Epithelial cell of esophagus (primary cell): ENCODE measurements around the gene ZNF319.

Experiments used
- DNase-seq: peaks from one replicate; pipeline ENCODE4 v3.0.0; 2010; ENCODE audit warnings: low read depth
- H3K4me3 ChIP-seq: 2 replicates; pipeline ENCODE4 v1.5.1; 2011; ENCODE audit warnings: mild to moderate bottlenecking, low read length, control low read depth
- TF ChIP-seq, protein P1 (sequence below): IDR thresholded peaks from 2 replicates; pipeline ENCODE4 v1.5.1; 2011; ENCODE audit warnings: low read depth, mild to moderate bottlenecking, low read length, control low read depth, inconsistent platforms; ENCODE audit not compliant: insufficient read depth; ENCODE audit errors: missing control alignments

ZNF319 gene

GRCh38 chr16:57955572-57956188, 44.8 kb downstream of the ZNF319 start:
- no peak overlapping the region for H3K4me3 ChIP-seq
- peak; percentile 47 for DNase-seq
- TF ChIP-seq, protein P1, sequence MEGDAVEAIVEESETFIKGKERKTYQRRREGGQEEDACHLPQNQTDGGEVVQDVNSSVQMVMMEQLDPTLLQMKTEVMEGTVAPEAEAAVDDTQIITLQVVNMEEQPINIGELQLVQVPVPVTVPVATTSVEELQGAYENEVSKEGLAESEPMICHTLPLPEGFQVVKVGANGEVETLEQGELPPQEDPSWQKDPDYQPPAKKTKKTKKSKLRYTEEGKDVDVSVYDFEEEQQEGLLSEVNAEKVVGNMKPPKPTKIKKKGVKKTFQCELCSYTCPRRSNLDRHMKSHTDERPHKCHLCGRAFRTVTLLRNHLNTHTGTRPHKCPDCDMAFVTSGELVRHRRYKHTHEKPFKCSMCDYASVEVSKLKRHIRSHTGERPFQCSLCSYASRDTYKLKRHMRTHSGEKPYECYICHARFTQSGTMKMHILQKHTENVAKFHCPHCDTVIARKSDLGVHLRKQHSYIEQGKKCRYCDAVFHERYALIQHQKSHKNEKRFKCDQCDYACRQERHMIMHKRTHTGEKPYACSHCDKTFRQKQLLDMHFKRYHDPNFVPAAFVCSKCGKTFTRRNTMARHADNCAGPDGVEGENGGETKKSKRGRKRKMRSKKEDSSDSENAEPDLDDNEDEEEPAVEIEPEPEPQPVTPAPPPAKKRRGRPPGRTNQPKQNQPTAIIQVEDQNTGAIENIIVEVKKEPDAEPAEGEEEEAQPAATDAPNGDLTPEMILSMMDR: no peak

DNA sequence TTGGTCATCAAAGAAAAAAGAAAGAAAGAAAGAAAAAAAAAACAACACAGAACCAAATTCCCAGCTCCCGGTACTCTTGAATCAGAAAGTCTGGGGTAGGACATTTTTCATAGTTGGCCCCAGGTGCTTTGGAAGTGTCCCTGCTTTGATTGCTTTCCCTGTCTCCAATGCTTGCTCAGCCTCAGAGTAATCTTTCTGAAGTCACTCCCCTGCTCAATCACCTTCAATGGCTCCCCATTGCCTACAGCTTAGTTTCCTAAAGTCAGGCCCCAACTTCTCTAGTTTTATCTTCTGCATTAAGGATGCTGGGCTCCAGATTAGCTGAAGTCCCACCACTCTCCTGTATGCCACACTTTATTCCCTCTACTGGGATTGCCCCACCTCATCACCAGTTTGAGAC, 46.6 kb downstream of the ZNF319 start:
- TF ChIP-seq, protein P1: no peak

GRCh38 chr16:57952909-57953308, 47.6 kb downstream of the ZNF319 start:
- no peak for DNase-seq

More for the DNA sequence above, 46.6 kb downstream of the ZNF319 start:
- no peak overlapping the region for H3K4me3 ChIP-seq
- no peak for DNase-seq

DNA sequence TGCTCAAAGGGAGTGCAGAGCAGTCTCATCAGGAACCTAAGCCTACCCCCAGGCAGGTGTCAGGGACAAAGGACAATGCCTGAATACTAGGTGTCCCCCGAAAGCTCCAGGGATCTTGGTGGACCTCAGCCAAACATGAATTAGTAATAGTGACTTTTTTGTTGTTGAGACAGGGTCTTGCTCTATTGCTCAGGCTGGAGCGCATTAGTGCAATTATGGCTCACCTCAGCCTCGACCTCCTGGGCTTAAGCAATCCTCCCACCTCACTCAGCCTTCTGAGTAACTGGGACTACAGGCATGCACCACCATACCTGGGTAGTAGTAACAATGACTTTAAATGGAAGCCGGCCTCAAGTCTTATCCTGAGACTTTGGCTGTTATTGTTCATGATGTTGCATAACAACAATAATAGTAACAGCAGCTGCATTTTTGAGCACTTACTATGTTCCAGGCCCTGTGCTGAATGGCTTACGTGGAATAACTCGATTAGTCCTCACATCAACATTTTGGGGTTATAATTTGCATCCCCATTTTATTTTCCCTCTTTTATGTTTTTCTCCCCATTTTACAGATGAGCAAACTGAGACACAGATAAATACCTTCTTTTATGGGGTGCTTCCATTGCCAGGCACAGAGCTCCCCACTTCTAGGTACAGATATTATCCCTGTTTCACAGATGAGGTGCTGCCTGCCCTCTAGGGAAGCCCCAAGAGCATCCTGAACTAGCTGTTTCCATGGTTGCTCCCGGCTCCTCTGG, 49.1 kb downstream of the ZNF319 start:
- no peak overlapping the region for H3K4me3 ChIP-seq
- TF ChIP-seq, protein P1: no peak

More at GRCh38 chr16:57952909-57953308, 47.6 kb downstream of the ZNF319 start:
- no peak overlapping the region for H3K4me3 ChIP-seq
- TF ChIP-seq, protein P1: no peak

GRCh38 chr16:57950382-57950781, 50.1 kb downstream of the ZNF319 start:
- H3K4me3 ChIP-seq: no peak overlapping the region
- TF ChIP-seq, protein P1: no peak

More for the DNA sequence above, 49.1 kb downstream of the ZNF319 start:
- no peak for DNase-seq

GRCh38 chr16:57949595-57950238, 50.8 kb downstream of the ZNF319 start:
- DNase-seq: no peak
- TF ChIP-seq, protein P1: no peak
- H3K4me3 ChIP-seq: no peak overlapping the region

More at GRCh38 chr16:57950382-57950781, 50.1 kb downstream of the ZNF319 start:
- DNase-seq: no peak

GRCh38 chr16:57949013-57949412, 51.5 kb downstream of the ZNF319 start:
- no peak for DNase-seq

More at GRCh38 chr16:57949013-57949412, 51.5 kb downstream of the ZNF319 start:
- TF ChIP-seq, protein P1: no peak
- no peak overlapping the region for H3K4me3 ChIP-seq
